HG03095 (cell line): Measurements from ENCODE around the gene SLC36A3.
"Not testable (repeated sequence)": the region's sequence is repeated elsewhere in the genome, so short reads cannot be mapped to it uniquely, and the experiment has no call there.

Source experiments
- ATAC-seq: cut with Tn5 transposase; IDR thresholded peaks from one replicate; pipeline ENCODE4 v1.9.1; 2021; ENCODE audit warnings: moderate library complexity; ENCODE audit not compliant: unreplicated experiment

The SLC36A3 gene

DNA sequence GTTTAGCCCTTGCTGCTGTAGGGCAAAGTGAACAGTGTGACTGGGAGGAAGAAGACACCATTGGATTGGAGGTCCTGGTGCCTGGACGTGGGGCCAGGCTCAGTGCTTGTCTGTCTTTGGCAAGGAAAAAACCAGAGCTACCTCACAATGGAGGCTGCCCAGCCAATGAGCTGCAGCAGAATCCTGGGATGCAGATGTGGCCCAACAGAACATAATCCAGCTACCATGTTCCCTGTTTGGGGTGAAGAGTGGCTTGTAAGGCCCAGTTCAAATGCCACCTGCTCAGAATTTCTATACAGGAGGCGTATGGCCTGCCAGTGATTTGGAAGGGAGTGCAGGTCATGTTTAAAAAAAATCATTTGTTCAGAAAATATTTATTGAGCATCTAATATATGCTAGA is at the start of gene SLC36A3:
Gene SLC36A3, minus strand, starts transcription at position 101 of the 400 bp plus-strand sequence. CDS start 412 bp downstream, outside the sequence.
- no peak for ATAC-seq

- no peak for ATAC-seq
Observed at GRCh38 chr5:151351671-151352070, 48.1 kb upstream of the SLC36A3 start.

GRCh38 chr5:151348789-151349188 is 45.2 kb upstream of the SLC36A3 start:
- ATAC-seq: no peak

DNA sequence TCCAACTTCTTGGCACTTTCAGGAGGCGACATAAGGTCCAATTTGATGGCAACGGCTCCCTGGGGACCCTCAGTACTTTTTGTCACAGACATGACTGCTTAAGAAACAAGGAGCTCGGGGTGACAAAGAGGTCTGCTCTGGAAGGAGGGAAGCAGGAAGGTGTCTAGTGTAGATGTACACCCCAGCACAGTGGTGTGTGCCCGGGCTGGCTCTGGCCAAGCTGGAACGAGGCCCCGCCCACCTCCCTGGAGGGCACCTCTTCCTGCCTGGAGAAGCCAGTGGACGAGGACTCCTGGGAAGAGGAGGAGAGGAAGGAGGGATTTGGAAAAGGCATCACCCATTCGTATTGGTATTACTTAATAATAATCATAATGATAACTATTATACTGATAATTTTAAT is 43.8 kb upstream of the SLC36A3 start, which contains the start of gene SLC36A2:
Gene SLC36A2, minus strand, starts transcription at position 191 of the 400 bp plus-strand sequence. Its CDS starts 99 bp downstream, at position 92.
- no peak for ATAC-seq

DNA sequence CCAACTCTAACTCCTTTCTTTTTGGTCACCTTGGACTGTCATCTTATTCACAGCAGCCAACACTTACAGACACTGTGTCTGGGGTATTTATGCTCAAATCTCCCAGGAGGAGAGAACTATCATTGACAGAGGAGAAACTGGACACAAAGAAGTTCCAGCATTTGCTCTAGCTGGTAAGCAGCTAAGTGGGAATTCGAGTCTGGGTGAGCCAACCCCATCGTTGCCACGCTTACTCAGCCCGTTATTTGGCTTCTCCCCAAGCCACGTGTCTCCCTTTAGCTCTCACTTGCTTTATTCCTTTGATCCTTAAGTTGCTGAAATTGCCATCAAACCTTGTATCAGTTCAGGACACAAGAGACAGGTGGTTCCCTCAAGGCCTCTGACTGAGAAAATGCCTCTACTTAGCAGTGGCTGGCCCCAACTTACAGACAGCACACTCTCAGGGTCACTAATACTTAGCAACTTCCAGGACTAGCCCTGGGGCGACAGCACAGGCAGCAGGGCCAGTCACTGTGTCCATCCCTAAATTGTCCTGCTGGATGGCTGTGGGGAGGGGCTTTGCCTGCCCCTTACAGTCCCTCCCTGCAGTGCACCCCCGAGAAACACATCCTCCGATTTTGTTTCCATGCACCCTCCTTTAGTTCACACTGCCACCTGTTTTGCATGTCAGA is 42.4 kb upstream of the SLC36A3 start:
- ATAC-seq: no peak

DNA sequence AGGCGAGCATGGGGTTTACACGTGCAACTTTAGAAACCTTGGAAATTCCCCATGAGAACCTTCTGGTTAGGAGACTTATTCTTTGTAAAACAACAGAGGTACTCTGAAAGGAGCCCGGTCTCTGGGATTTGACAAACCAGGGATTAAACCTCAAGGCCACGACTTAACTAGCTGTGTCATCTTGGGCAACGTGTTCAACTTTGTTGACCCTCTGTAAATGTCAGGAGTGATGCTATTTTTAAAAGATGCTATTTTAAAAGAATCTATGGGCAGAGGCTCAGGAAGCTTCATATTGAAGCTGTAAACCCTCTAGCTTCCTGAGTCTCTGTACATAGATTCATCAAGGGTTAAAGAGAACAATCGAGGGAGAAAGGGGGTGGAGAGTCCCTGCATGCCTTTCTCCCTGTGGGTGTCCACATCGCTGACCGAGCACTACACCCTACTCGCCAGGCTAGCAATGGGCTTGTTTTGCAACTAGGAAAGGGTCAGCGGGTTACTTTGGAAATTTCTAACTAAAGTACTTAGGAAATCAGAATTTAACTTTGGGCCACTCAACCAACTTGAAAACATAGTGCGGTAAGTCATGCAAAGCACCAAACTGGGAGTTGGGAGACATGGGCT is 41.7 kb upstream of the SLC36A3 start:
- no peak for ATAC-seq

GRCh38 chr5:151344088-151344487 is 40.5 kb upstream of the SLC36A3 start:
- no peak for ATAC-seq

DNA sequence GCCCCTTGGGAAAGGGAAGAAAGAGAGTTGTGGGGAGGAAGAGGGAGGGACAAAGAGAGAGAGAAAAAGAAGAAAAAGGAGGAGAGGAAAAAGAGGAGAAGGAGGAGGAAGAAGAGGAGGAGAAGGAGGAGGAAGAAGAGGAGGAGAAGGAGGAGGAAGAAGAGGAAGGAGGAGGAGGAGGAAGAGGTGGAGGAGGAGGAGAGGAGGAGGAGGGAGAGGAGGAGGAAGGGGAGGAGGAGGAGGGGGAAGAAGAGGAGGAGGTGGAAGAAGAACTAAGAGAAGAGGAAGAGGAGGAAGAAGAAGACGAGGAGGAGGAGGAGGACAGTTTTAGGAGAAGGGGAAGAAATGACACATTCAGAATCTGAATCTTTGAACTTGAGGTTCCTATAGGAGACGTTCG is 36.4 kb upstream of the SLC36A3 start:
- no peak for ATAC-seq

- ATAC-seq: no peak
Observed at GRCh38 chr5:151338734-151339133, 35.2 kb upstream of the SLC36A3 start.

- ATAC-seq: no peak
Observed at GRCh38 chr5:151332857-151333256, 29.3 kb upstream of the SLC36A3 start.

DNA sequence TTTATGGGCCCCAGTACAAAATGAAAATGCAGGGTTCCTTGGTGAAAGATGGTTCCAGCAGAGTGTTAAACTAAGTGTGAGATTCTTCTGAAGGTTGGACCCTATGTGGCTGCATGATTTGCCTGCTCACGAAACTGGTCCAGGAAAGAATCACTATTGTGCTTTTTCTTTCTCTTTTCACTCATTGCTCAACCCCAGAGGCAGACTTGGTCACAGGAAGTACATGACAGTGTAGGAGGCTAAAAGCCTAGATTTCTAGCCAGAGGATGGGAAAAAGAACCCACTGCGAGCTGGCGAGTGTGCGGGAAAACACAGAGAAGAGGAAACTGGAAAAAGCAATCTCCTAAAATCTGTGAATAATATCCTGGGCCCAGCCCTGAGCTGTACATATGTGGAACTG is 25.2 kb upstream of the SLC36A3 start:
- ATAC-seq: no peak

- ATAC-seq: no peak
Observed at GRCh38 chr5:151327585-151327984, 24.0 kb upstream of the SLC36A3 start.

DNA sequence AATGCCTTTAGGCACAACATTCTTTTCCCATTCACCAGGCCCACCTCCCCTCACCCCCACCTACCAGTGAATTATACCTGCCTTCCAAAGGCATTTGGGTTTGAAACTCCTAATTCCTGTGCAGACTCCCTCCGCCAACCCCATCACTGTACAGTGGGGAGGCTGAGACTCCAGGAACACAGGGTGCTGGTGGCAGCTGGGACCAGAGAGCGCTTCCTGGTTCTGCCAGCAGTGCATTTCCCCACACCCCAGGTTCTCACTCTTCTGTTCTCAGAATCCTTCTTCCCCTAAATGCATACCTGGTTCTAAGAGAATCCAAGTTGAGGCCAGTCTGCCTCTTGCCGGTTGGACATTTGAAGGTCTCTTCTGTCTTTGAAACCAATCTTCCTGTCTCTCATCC is 22.7 kb upstream of the SLC36A3 start:
- no peak for ATAC-seq

- ATAC-seq: no peak
Observed at GRCh38 chr5:151320481-151320880, 16.9 kb upstream of the SLC36A3 start.

DNA sequence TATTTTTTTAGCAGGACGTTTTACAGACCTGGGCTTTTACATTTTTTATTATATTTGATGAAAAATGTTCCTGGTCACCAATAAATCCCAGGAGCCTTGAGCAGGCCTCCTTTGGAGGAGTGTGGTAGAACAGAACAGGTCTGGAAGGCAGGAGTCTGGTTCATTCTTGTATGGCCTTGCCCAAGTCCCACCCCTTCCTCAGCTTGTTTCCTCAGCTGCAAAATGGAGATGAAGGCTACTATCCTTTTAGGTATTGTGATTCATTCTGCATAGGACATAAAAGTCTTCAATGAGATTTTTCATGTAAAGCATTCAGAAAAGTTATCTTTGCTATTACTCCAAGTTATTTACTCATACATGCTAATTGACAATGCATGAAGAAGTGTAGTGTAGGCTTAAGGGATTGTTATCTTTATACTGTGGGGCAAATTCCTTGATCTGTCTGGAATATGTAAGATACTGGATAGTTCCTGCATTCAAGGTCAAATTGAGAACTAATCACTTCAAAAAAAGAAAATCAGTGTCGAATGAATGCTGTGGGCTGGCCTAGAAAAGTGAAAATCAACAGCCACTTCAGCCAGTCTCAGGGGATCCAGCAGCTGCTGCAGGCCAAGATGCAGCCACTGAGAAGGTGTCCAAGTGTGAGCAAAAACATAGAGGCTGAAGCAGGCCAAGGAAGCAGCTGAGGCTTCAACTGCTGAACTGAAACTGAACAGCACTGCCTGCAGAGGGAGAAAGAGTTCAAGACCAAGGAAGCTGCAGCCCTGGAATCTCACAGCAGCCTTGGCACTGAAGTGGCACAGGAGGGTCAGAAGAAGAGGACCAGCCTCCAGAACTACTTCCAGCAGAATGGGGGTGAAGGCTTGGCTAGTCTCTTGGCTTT is 15.5 kb upstream of the SLC36A3 start:
- peak; percentile 78 for ATAC-seq

- ATAC-seq: no peak
Observed at GRCh38 chr5:151317871-151318270, 14.3 kb upstream of the SLC36A3 start.

- peak; percentile 70 for ATAC-seq
Observed at GRCh38 chr5:151315998-151316597, 12.5 kb upstream of the SLC36A3 start.

GRCh38 chr5:151313357-151313756 is 9.8 kb upstream of the SLC36A3 start:
- ATAC-seq: no peak

DNA sequence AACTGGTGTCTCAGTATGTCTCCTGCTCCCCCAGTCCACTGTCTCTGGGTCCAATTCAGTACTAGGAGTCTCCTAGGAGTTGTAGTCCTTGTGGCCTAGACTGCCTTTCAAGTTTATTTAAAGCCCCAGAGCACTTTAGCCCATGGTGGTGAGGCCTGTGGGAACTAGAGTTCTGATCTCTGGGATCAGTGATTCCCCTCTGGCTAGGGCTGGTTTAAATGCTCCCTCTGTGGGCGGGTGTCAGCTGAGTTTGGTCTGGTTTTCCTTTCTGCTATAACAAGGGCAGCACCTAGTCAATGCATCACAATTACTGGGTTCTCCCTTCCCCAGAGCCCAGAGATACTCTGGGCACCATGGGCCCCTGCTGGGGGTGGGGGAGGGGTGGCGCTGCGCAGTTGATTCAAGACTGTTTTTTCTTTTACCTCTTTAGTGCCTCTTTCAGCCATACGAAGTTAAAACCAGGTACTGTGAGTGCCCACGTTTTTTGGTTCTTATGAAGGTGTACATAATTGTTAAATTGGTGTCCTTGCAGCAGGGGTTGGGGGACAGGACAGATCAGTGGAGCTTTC is 9.3 kb upstream of the SLC36A3 start:
- no peak for ATAC-seq

- no peak for ATAC-seq
Observed at GRCh38 chr5:151310932-151311331, 7.4 kb upstream of the SLC36A3 start.

DNA sequence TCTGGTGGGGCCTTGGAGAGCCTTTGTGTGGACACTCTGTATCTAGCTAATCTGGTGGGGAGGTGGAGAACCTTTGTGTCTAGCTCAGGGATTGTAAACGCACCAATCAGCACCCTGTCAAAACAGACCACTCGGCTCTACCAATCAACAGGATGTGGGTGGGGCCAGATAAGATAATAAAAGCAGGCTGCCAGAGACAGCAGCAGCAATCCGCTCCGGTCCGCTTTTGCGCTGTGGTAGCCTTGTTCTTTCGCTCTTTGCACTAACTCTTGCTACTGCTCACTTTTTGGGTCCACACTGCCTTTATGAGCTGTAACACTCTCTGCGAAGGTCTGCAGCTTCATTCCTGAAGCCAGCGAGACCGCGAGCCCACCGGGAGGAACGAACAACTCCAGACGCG is 6.3 kb upstream of the SLC36A3 start:
- ATAC-seq: not testable (repeated sequence)
